ENCODE results near the gene EIF5AL1. TPM values are rescaled to one million over a fixed set of nuclear protein-coding genes. Genes with fewer than 3 reads are reported as not detected.

EIF5AL1 gene
- 1 to 10 TPM; 1.2 to 1.8 TPM for total RNA-seq

DNA sequence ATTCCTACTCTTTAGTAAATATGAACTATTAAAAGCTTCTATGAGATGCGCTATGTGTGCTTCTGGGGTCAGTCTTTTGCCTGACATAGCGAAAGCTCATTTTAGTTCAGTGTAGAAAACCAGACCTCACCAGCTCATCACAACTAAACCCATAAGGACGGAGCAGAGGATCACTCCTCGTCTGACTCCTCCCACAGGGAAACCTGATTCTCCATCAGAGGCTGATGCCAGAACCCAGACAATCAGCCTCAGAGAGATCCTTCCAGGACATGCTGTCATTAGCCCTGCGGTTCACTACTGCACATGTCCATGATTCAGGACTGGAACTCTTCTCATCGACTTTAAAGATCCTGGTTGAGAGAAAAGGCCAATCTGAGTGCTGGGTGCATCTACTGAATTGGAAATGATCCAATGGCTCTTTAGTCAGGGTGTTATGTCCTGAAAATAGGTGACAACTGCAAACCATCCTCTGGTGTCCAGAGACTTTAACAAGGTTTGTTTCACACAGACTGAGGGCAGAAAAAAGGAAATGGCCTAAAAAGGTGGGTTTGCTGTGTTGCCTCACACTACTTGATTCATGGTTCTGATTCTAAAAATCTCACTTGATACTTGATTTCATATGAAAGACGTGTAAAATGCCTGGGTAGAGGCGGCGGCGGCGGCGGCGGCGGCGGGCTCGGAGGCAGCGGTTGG is at the start of gene EIF5AL1:
Gene EIF5AL1, plus strand, starts transcription at position 643 of the 693 bp plus-strand sequence. CDS start 117 bp downstream, outside the sequence.

GRCh38 chr10:79560160-79560709 is 47.9 kb downstream of the EIF5AL1 start, which contains the start of gene SFTPA2:
Gene SFTPA2 (minus strand): TSS chr10:79560407. CDS start chr10:79559483, 924 bp downstream.

Other genes with a start within 250 kb of the EIF5AL1 start
- gene PPIF, start 165.1 kb upstream of the EIF5AL1 start, total RNA-seq, result 10 to 100 TPM; 47.4 to 47.8 TPM
- gene ZCCHC24, start 66.9 kb upstream of the EIF5AL1 start, total RNA-seq, result under 1 TPM; 0.76 to 0.94 TPM
- gene SFTPA2, start 47.9 kb downstream of the EIF5AL1 start, total RNA-seq, result not detected
- not detected for gene SFTPA1, start 98.4 kb downstream of the EIF5AL1 start, total RNA-seq
- 1 to 10 TPM; 1.6 to 2.0 TPM for gene NUTM2B, start 190.7 kb downstream of the EIF5AL1 start, total RNA-seq